Keratinocyte (primary cell): ENCODE data around the gene SMAD7. TPM values are rescaled to one million over a fixed set of nuclear protein-coding genes. Genes with fewer than 3 reads are reported as not detected.

ENCODE experiments used
- DNase-seq: peaks from one replicate; pipeline ENCODE4 v3.0.0-alpha.2; 2011; ENCODE audit warnings: low read depth, missing footprints, low spot score
- FAIRE-seq: peaks from 2 replicates; lab custom pipeline; 2011; peaks lifted over from hg19 to GRCh38; lab: Jason Lieb, UNC
- H2AFZ ChIP-seq: 2 replicates; pipeline ENCODE4 v1.6.0; 2012; ENCODE audit warnings: low read length, control low read depth, inconsistent platforms; ENCODE audit not compliant: control insufficient read depth
- H3K27ac ChIP-seq: 2 replicates; pipeline ENCODE4 v1.5.1; 2011; ENCODE audit warnings: low read length; ENCODE audit not compliant: control insufficient read depth, insufficient read depth
- H3K27me3 ChIP-seq: 3 replicates; pipeline ENCODE4 v1.6.0; 2011; ENCODE audit warnings: low read length; ENCODE audit not compliant: control insufficient read depth, insufficient read depth; ENCODE audit errors: extremely low read depth
- H3K36me3 ChIP-seq, 2 experiments: 2 replicates in 1 of 2; 3 replicates in 1 of 2; pipeline ENCODE4 v1.5.1; 2011; ENCODE audit warnings: low read length in 2 of 2, mild to moderate bottlenecking in 1 of 2; ENCODE audit not compliant: control insufficient read depth in 2 of 2, insufficient read depth in 2 of 2; ENCODE audit errors: extremely low read depth in 1 of 2
- H3K4me1 ChIP-seq: 3 replicates; pipeline ENCODE4 v1.5.1; 2011; ENCODE audit warnings: low read length; ENCODE audit not compliant: control insufficient read depth, insufficient read depth; ENCODE audit errors: extremely low read depth
- H3K4me2 ChIP-seq: 3 replicates; pipeline ENCODE4 v1.6.0; 2011; ENCODE audit warnings: low read depth, low read length; ENCODE audit not compliant: control insufficient read depth, insufficient read depth; ENCODE audit errors: extremely low read depth
- H3K4me3 ChIP-seq, 3 experiments: fragments of 200-600 bp in 1 of 3; sonication (generic) in 1 of 3; 2 replicates in 2 of 3; 3 replicates in 1 of 3; pipeline ENCODE4 v1.5.1; 2011 to 2016; ENCODE audit warnings: low read length in 3 of 3, mild to moderate bottlenecking in 3 of 3, control low read depth in 2 of 3, inconsistent platforms in 1 of 3, low read depth in 1 of 3, mixed read lengths in 1 of 3, mixed run types in 1 of 3, moderate library complexity in 1 of 3; ENCODE audit not compliant: control insufficient read depth in 2 of 3, insufficient read depth in 2 of 3; ENCODE audit errors: extremely low read depth in 1 of 3
- H3K79me2 ChIP-seq: 2 replicates; pipeline ENCODE4 v1.6.0; 2012; ENCODE audit warnings: low read length; ENCODE audit not compliant: control insufficient read depth, insufficient read depth
- H3K9ac ChIP-seq: 3 replicates; pipeline ENCODE4 v1.6.0; 2011; ENCODE audit warnings: low read length; ENCODE audit not compliant: control insufficient read depth, insufficient read depth; ENCODE audit errors: extremely low read depth
- H3K9me1 ChIP-seq: 3 replicates; pipeline ENCODE4 v1.6.0; 2011; ENCODE audit warnings: low read length; ENCODE audit not compliant: control insufficient read depth, insufficient read depth; ENCODE audit errors: extremely low read depth
- H3K9me3 ChIP-seq: 2 replicates; pipeline ENCODE4 v1.5.1; 2012; ENCODE audit warnings: low read depth, low read length; ENCODE audit not compliant: control insufficient read depth
- H4K20me1 ChIP-seq: 3 replicates; pipeline ENCODE4 v1.6.0; 2011; ENCODE audit warnings: low read length; ENCODE audit not compliant: control insufficient read depth, insufficient read depth; ENCODE audit errors: extremely low read depth
- CTCF ChIP-seq, 3 experiments: IDR thresholded peaks in 1 of 3; conservative IDR thresholded peaks in 1 of 3; optimal IDR thresholded peaks in 1 of 3; 2 replicates in 2 of 3; 3 replicates in 1 of 3; pipeline versions ENCODE3 to v1.5.1; 2011; ENCODE audit warnings: low read length in 3 of 3, mild to moderate bottlenecking in 3 of 3, moderate library complexity in 2 of 3, control low read depth in 1 of 3, inconsistent platforms in 1 of 3; ENCODE audit not compliant: insufficient read depth in 2 of 3; ENCODE audit errors: extremely low read depth in 1 of 3
- EZH2 ChIP-seq: IDR thresholded peaks from one replicate; pipeline ENCODE4 v1.6.1; 2012; ENCODE audit warnings: inconsistent platforms, mild to moderate bottlenecking, low read length, moderate library complexity
- dilution Hi-C: fragments of 300-500 bp; cut with MboI; formaldehyde crosslinking; loops from one replicate; pipeline ENCODE4 v1.7.0; 2020; ENCODE audit warnings: low sequenced_read_pairs; ENCODE audit not compliant: extremely low pct_ligation_motif_present
- polyA plus RNA-seq, 5 experiments: library from polyadenylated mRNA; depleted of rRNA in 3 of 5; stranded (reverse) in 3 of 5; stranded (forward) in 1 of 5; unstranded in 1 of 5; fragments of >200 nt; gene quantifications; 1 replicate in 1 of 5; 2 replicates in 3 of 5; 3 replicates in 1 of 5; pipeline versions ENCODE4 v1.2.1 to v1.2.3, GENCODE V29; 2011 to 2012; ENCODE audit warnings: missing spikeins in 2 of 5, low read depth in 1 of 5, low replicate concordance in 1 of 5

Gene SMAD7
- polyA plus RNA-seq, 1 donor (not counting 4 experiments of a cell fraction or from before 2014, with no cell fraction given) = 9.5 TPM

DNA sequence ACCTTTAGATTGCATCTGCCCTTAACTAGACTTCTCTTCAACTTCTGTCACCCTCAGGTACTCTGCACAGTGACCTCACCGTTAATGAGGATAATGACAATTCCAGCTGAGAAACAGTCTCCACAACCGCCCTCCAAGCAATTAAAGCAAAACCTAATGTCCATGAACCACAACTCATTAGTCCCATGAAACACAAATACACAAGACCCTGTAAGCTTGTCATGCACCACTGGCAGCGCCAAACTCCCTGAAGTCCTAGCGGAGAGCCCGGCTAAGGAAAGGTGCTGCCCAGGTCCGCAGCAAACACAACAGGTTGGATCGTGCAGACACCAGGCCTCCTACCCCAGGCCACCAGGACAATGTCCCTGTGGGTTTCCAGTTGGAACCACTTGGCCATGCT, 7.4 kb downstream of the SMAD7 start:
- Histone ChIP-seq H3K27me3 (no peaks in the 10 kb centered on the region), H3K27ac (peak overlapping the region; percentile 71), H3K9me3 (no peaks in the 10 kb centered on the region), H3K36me3 (peaks cover 15 to 17% of the 10 kb centered on the region in 2 experiments), H3K4me3 (peak overlapping the region in 2 of 3 experiments; percentile 14 to 46), H2AFZ (no peak overlapping the region), H3K79me2 (peaks cover 86% of the 10 kb centered on the region), H3K9me1 (peaks cover 5% of the 10 kb centered on the region), H3K4me2 (peak overlapping the region; percentile 69), H4K20me1 (peaks cover 12% of the 10 kb centered on the region), H3K9ac (peak overlapping the region; percentile 23), H3K4me1 (peaks cover 94% of the 10 kb centered on the region)
- no peak for DNase-seq
- FAIRE-seq = no peak
- no peak for TF ChIP-seq EZH2
- dilution Hi-C loops = no loop called here

DNA sequence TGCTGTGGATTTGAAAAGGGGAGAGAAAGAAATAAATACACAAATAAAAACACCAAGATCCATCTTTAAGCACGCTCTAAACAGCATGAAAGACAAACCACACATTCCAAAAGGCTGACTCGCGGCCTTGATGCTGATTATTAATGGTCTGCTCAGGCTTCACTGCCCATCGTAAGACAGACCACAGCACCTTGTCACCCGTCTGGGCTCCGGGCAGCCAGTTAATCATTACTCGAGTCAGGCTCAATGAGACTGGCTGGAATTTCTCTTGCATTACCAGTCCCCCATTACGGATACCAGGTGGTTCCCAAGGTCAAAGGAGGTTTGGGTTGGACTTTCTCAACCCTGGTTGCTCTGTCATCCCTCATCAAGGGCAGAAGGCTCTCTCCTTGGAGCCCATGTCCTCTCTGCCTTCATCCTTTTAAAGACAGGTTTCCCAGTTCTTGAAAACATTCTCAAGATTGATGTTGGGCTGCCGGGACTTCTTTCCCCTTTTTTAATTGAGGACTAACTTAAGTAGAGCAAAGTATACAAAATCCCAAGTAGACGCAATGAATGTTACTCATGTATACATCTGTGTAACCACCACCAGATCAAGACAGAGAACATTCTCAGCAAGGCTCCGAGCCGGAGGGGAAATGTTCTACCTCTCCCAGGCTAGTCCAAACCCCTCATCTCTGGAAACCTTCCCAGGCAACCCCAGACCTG, 8.1 kb downstream of the SMAD7 start:
- Histone ChIP-seq H3K9me1 (peaks cover 8% of the 10 kb centered on the region), H4K20me1 (peaks cover 5% of the 10 kb centered on the region), H2AFZ (no peak overlapping the region), H3K36me3 (peaks cover 15 to 17% of the 10 kb centered on the region in 2 experiments), H3K9me3 (no peaks in the 10 kb centered on the region), H3K27ac (peak overlapping the region; percentile 71), H3K9ac (peak overlapping the region; percentile 53), H3K4me1 (peaks cover 96% of the 10 kb centered on the region), H3K4me2 (peak overlapping the region; percentile 69), H3K79me2 (peaks cover 86% of the 10 kb centered on the region), H3K27me3 (no peaks in the 10 kb centered on the region), H3K4me3 (peak overlapping the region in 2 of 3 experiments; percentile 31 to 46)
- no peak for DNase-seq
- dilution Hi-C loops = no loop called here
- TF ChIP-seq EZH2 (no peak), CTCF (optimal IDR thresholded peaks at IDR 0.05 in 1 of 3, IDR thresholded peaks at IDR 0.05 in 1 of 3, conservative IDR thresholded peaks at IDR 0.05 in 1 of 3; ENCODE audit: extremely low read depth in 1 of 3, insufficient read depth in 2 of 3, low read length in 3 of 3) (no peak)
- peak; percentile 98 for FAIRE-seq
